Neural progenitor cell (in vitro differentiated cells): ENCODE measurements around the gene NUP93. TPM values are rescaled to one million over a fixed set of nuclear protein-coding genes. Genes with fewer than 3 reads are reported as not detected.

Experiments used
- DNase-seq: peaks from one replicate; pipeline ENCODE4 v3.0.0-alpha.2; 2016; ENCODE audit warnings: low spot score
- H2AFZ ChIP-seq: fragments of 200-600 bp; sonication (generic); replicated peaks from 2 replicates; pipeline ENCODE4 v1.6.1; 2016; ENCODE audit warnings: antibody characterized with exemption
- H3F3A ChIP-seq: fragments of 200-600 bp; sonication (generic); 2 replicates; pipeline ENCODE4 v1.6.1; 2016; ENCODE audit warnings: antibody characterized with exemption, low read depth
- H3K27ac ChIP-seq: fragments of 200-600 bp; sonication (generic); 2 replicates; pipeline ENCODE4 v1.5.1; 2016; ENCODE audit warnings: mild to moderate bottlenecking
- H3K27me3 ChIP-seq: fragments of 200-600 bp; sonication (generic); 2 replicates; pipeline ENCODE4 v1.6.1; 2016; ENCODE audit warnings: mild to moderate bottlenecking, moderate library complexity
- H3K36me3 ChIP-seq: fragments of 200-600 bp; sonication (generic); 2 replicates; pipeline ENCODE4 v1.5.1; 2016
- H3K4me1 ChIP-seq: fragments of 200-600 bp; sonication (generic); 2 replicates; pipeline ENCODE4 v1.6.1; 2016; ENCODE audit warnings: mixed run types
- H3K4me2 ChIP-seq: fragments of 200-600 bp; sonication (generic); 2 replicates; pipeline ENCODE4 v1.6.1; 2016
- H3K4me3 ChIP-seq: fragments of 200-600 bp; sonication (generic); 2 replicates; pipeline ENCODE4 v1.5.1; 2016
- H3K79me2 ChIP-seq: fragments of 200-600 bp; sonication (generic); 2 replicates; pipeline ENCODE4 v1.6.1; 2016; ENCODE audit warnings: low read depth
- H3K9ac ChIP-seq: fragments of 200-600 bp; sonication (generic); 2 replicates; pipeline ENCODE4 v1.6.1; 2016
- H3K9me3 ChIP-seq: fragments of 200-600 bp; sonication (generic); 2 replicates; pipeline ENCODE4 v1.5.1; 2016; ENCODE audit warnings: low read depth
- H4K20me1 ChIP-seq: fragments of 200-600 bp; sonication (generic); 2 replicates; pipeline ENCODE4 v1.6.1; 2016; ENCODE audit warnings: low read depth
- H3K27ac Mint-ChIP-seq: 3 replicates; pipeline ENCODE4 v1.8.0; 2021; ENCODE audit warnings: mixed read lengths
- H3K27me3 Mint-ChIP-seq: 2 replicates; pipeline ENCODE4 v1.8.0; 2022; ENCODE audit warnings: low read depth, mild to moderate bottlenecking, inconsistent platforms, moderate library complexity, mixed read lengths; ENCODE audit not compliant: insufficient read depth
- H3K36me3 Mint-ChIP-seq: 3 replicates; pipeline ENCODE4 v1.8.0; 2021; ENCODE audit warnings: mixed read lengths
- H3K4me1 Mint-ChIP-seq: 3 replicates; pipeline ENCODE4 v1.8.0; 2021; ENCODE audit warnings: mixed read lengths
- H3K4me3 Mint-ChIP-seq: 3 replicates; pipeline ENCODE4 v1.8.0; 2021; ENCODE audit warnings: mild to moderate bottlenecking, moderate library complexity, mixed read lengths
- H3K9me3 Mint-ChIP-seq: 3 replicates; pipeline ENCODE4 v1.8.0; 2020; ENCODE audit warnings: mixed read lengths
- EZH2 ChIP-seq: fragments of 200-600 bp; sonication (generic); IDR thresholded peaks from 2 replicates; pipeline ENCODE4 v1.6.1; 2017; ENCODE audit warnings: antibody characterized with exemption, mild to moderate bottlenecking, moderate library complexity
- EZH2phosphoT487 ChIP-seq: fragments of 200-600 bp; sonication (generic); IDR thresholded peaks from 2 replicates; pipeline ENCODE4 v1.6.1; 2017; ENCODE audit warnings: antibody characterized with exemption
- total RNA-seq: library from RNA; depleted of rRNA; stranded (reverse); fragments of >200 nt; gene quantifications from 2 replicates; pipeline ENCODE4 v1.2.3, GENCODE V29; 2015; ENCODE audit warnings: low replicate concordance
- TF ChIP-seq, protein P1 (sequence below): fragments of 200-600 bp; sonication (generic); IDR thresholded peaks from 2 replicates; pipeline ENCODE4 v1.5.1; 2017; ENCODE audit warnings: antibody characterized with exemption, mild to moderate bottlenecking

Gene NUP93
- total RNA-seq, 1 donor from 2014 or later: 116 TPM

DNA sequence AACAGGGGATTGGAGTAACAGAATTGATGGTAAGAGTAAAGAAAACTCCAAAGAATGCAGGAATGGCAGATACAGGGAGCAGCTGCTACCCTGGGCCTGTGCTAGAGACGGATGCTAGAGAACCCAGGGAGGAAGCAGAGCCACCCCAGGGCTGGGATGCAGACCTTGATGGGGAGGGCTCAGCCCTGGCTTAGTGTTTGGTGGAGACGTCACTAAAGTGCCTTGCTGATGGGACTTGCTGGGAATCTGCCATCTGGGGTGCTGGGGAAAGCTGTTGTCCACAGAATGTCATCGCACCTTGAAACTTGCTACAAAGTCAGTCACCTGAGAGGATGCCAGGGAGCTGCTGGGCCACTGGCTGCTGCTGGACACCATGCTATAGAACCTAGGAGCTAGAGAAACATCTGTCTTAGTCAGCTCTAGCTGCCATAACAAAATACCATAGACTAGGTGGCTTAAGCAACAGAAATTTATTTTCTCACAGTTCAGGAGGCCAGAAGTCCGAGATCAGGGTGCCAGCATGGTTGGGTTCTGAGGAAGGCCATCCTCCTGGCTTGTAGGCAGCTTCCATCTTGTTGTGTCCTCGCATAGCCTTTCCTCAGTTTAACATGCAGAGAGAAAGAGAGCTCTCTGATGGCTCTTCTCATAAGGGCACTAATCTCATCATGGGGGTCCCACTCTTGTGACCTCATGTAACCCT, 32.3 kb upstream of the NUP93 start:
- no peak overlapping the region for H3K4me3 ChIP-seq
- Mint-ChIP-seq H3K36me3 (no peaks in the 10 kb centered on the region), H3K9me3 (peaks cover 11% of the 10 kb centered on the region), H3K4me3 (no peak overlapping the region), H3K4me1 (peaks cover 5% of the 10 kb centered on the region), H3K27ac (no peak overlapping the region), H3K27me3 (peaks cover 7% of the 10 kb centered on the region)
- no peaks in the 10 kb centered on the region for H3K36me3 ChIP-seq
- H3F3A ChIP-seq: no peaks in the 10 kb centered on the region
- no peaks in the 10 kb centered on the region for H3K27me3 ChIP-seq
- H3K4me2 ChIP-seq: no peak overlapping the region
- no peak overlapping the region for H3K9ac ChIP-seq
- H3K9me3 ChIP-seq: no peaks in the 10 kb centered on the region
- no peak for DNase-seq
- no peaks in the 10 kb centered on the region for H4K20me1 ChIP-seq
- H3K79me2 ChIP-seq: no peaks in the 10 kb centered on the region
- no peaks in the 10 kb centered on the region for H3K4me1 ChIP-seq
- H2AFZ ChIP-seq: no peak overlapping the region
- no peak overlapping the region for H3K27ac ChIP-seq
- TF ChIP-seq EZH2phosphoT487 (no peak), EZH2 (no peak)
- TF ChIP-seq, protein P1, sequence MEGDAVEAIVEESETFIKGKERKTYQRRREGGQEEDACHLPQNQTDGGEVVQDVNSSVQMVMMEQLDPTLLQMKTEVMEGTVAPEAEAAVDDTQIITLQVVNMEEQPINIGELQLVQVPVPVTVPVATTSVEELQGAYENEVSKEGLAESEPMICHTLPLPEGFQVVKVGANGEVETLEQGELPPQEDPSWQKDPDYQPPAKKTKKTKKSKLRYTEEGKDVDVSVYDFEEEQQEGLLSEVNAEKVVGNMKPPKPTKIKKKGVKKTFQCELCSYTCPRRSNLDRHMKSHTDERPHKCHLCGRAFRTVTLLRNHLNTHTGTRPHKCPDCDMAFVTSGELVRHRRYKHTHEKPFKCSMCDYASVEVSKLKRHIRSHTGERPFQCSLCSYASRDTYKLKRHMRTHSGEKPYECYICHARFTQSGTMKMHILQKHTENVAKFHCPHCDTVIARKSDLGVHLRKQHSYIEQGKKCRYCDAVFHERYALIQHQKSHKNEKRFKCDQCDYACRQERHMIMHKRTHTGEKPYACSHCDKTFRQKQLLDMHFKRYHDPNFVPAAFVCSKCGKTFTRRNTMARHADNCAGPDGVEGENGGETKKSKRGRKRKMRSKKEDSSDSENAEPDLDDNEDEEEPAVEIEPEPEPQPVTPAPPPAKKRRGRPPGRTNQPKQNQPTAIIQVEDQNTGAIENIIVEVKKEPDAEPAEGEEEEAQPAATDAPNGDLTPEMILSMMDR: no peak

DNA sequence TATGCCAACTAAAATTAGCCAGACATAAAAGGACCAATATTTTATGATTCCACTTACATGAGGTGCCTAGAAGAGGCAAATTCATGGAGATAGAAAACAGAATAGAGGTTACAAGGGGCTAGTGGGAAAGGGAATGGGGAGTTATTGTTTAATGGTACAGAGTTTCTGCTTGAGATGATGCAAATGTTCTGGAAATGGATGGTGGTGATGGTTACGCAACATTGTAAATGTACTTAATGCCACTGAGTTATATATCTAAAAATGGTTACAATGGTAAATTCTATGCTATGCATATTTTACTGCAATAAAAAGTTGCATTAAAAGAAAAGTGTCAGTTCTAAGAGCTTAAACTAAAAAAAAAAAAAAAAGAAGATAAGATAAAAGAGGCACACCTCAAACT, 29.7 kb upstream of the NUP93 start:
- Mint-ChIP-seq H3K36me3 (no peaks in the 10 kb centered on the region), H3K4me3 (no peak overlapping the region), H3K9me3 (peaks cover 11% of the 10 kb centered on the region), H3K4me1 (peaks cover 5% of the 10 kb centered on the region), H3K27ac (no peak overlapping the region), H3K27me3 (peaks cover 7% of the 10 kb centered on the region)
- Histone ChIP-seq H2AFZ (no peak overlapping the region), H3K9ac (no peak overlapping the region), H3K79me2 (no peaks in the 10 kb centered on the region), H3K9me3 (no peaks in the 10 kb centered on the region), H4K20me1 (no peaks in the 10 kb centered on the region), H3K4me1 (no peaks in the 10 kb centered on the region), H3K36me3 (no peaks in the 10 kb centered on the region), H3F3A (no peaks in the 10 kb centered on the region), H3K27ac (no peak overlapping the region), H3K27me3 (no peaks in the 10 kb centered on the region), H3K4me2 (no peak overlapping the region), H3K4me3 (no peak overlapping the region)
- no peak for DNase-seq
- no peak for TF ChIP-seq EZH2
- TF ChIP-seq, protein P1: no peak
- no peak for TF ChIP-seq EZH2phosphoT487

DNA sequence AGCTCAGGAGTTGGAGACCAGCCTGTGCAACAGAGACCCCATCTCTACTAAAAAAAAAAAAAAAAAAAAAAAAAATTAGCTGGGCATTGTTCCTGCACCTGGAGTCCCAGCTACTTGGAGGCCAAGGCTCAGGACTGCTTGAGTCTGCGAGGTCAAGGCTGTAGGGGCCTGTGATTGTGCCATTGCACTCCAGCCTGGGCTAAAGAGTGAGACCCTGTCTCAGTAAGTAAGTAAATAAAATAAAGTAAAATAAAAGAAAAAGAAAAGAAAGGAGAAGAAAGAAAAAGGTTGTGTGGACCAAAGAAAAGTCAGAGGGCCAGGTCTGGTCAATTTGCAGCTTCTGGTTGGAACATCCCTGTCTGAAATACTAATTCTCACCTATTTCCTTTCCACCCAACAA, 29.3 kb upstream of the NUP93 start:
- no peaks in the 10 kb centered on the region for H3K4me1 ChIP-seq
- H3K27ac ChIP-seq: no peak overlapping the region
- H4K20me1 ChIP-seq: no peaks in the 10 kb centered on the region
- H3K9me3 ChIP-seq: no peaks in the 10 kb centered on the region
- Mint-ChIP-seq H3K27ac (no peak overlapping the region), H3K27me3 (peaks cover 5% of the 10 kb centered on the region), H3K9me3 (peaks cover 11% of the 10 kb centered on the region), H3K4me1 (peaks cover 5% of the 10 kb centered on the region), H3K36me3 (no peaks in the 10 kb centered on the region), H3K4me3 (no peak overlapping the region)
- H3K4me3 ChIP-seq: no peak overlapping the region
- no peaks in the 10 kb centered on the region for H3K36me3 ChIP-seq
- H3F3A ChIP-seq: no peaks in the 10 kb centered on the region
- no peak overlapping the region for H3K4me2 ChIP-seq
- DNase-seq: no peak
- no peak overlapping the region for H2AFZ ChIP-seq
- TF ChIP-seq EZH2 (no peak), EZH2phosphoT487 (no peak)
- TF ChIP-seq, protein P1: no peak
- no peaks in the 10 kb centered on the region for H3K27me3 ChIP-seq
- H3K79me2 ChIP-seq: no peaks in the 10 kb centered on the region
- no peak overlapping the region for H3K9ac ChIP-seq
